ENCODE data around the gene PSMD8.

- TF ChIP-seq EZH2 (IDR thresholded peaks at IDR 0.05) (no peak), POLR2AphosphoS5 (IDR thresholded peaks at IDR 0.05; ENCODE audit: borderline replicate concordance, low read depth, low read length) (no peak)
Measured at GRCh38 chr19:38424272-38424671, 49.9 kb downstream of the PSMD8 start.

Data from SK-N-MC (cell line).